Hindlimb muscle (tissue), 1 donor: ENCODE measurements around the gene PEX1. TPM values are rescaled to one million over a fixed set of nuclear protein-coding genes. Genes with fewer than 3 reads are reported as not detected.
A peak's percentile ranks its signal among the peaks of the same experiment; 100 is the strongest.
"Not testable (repeated sequence)": the region's sequence is repeated elsewhere in the genome, so short reads cannot be mapped to it uniquely, and the experiment has no call there.

ENCODE experiments used
- DNase-seq: peaks from one replicate; pipeline ENCODE4 v3.0.0-alpha.2; 2013
- polyA plus RNA-seq: library from polyadenylated mRNA; unstranded; fragments of 120-200 nt; gene quantifications from one replicate; pipeline ENCODE4 v1.2.1, GENCODE V29; 2013; ENCODE audit not compliant: insufficient read length

PEX1 gene
- polyA plus RNA-seq, 1 donor, result 25.4 TPM

GRCh38 chr7:92460109-92460508 is 68.2 kb downstream of the PEX1 start:
- DNase-seq, result no peak

DNA sequence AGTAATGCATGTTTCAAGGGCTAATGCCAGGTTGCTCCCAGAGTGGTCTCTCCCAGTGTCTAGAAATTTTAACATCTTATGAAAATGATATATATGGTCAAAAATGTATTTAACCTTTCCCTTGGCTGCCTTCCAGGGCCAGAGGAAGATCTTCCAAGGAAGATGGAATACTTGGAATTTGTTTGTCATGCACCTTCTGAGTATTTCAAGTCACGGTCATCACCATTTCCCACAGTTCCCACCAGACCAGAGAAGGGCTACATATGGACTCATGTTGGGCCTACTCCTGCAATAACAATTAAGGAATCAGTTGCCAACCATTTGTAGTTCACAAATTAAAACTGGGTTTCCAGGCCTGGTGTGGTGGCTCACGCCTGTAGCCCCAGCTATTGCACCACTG is 72.1 kb downstream of the PEX1 start:
- no peak for DNase-seq

GRCh38 chr7:92451645-92452044 is 76.7 kb downstream of the PEX1 start:
- no peak for DNase-seq

DNA sequence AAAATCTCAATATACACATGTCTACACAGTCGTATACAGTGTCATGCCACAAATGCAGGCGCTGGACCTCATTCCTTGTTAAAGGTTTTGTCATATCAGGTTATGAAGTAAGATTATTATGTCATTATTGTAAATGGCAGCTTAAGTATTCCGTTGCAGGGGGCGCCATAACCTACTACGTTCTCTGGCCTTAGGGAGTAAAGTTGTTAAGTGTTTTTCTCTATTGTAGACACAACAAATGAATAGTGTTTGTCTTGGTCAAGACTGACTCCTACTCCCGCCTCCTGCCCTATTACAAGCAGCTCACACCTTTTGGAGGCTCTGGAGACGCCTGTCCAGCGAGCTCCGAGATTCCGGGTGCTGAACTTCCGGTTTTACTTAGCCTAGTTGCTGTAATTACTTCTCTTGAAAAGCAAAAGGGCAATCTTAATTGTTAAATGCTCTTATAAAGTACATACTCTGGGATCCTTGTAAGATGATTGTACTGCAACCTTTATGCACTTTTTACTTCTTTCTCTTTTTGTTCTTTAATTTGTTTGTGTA is 80.0 kb downstream of the PEX1 start:
- peak; percentile 38 for DNase-seq

GRCh38 chr7:92447345-92448204 is 80.7 kb downstream of the PEX1 start, which contains the start of gene GATAD1:
GATAD1 (plus strand) TSS chr7:92447482; CDS start chr7:92447730, 248 bp downstream.
- peak; percentile 94 for DNase-seq

DNA sequence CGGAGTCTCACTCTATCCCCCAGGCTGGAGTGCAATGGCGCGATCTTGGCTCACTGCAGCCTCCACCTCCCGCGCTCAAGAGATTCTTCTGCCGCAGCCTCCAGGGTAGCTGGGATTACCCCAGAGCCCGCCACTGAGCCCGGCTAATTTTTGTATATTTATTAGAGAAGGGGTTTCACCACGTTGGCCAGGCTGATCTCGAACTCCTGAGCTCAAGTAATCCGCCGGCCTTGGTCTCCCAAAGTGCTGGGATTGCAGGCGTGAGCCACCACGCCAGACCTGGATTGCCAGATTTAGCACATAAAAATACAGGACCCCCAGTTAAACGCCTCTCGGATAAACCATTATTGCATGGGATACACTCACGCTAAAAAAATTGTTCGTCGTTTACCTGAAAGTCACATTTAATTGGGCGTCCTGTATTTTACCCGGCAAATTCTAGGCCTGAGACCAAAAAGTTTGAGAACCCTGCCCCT is 81.4 kb downstream of the PEX1 start:
- DNase-seq, result no peak

DNA sequence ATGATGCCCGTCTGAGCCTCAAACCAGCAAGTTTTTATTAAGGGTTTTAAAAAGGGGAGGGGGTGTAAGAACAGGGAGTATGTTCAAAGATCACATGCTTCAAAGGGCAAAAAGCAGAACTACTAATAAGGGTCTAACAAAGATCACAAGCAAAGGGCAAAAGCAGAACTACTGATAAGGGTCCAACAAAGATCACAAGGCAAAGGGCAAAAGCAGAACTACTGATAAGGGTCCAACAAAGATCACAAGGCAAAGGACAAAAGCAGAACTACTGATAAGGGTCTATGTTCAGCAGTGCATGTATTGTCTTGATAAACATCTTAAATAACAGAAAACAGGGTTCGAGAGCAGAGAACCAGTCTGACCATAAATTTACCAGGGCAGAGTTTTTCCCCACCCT is 85.6 kb downstream of the PEX1 start:
- DNase-seq, result not testable (repeated sequence)

- no peak for DNase-seq
Measured at GRCh38 chr7:92437956-92438491, 90.3 kb downstream of the PEX1 start.

Other genes starting within 250 kb of the PEX1 start
- gene GATAD1, start 81.0 kb downstream of the PEX1 start, polyA plus RNA-seq, result 27.9 TPM
- gene ERVW-1, start 50.6 kb downstream of the PEX1 start, polyA plus RNA-seq, result 1.8 TPM
- 13.1 TPM for gene RBM48, start 275 bp upstream of the PEX1 start, polyA plus RNA-seq
- gene FAM133B, start 61.9 kb upstream of the PEX1 start, polyA plus RNA-seq, result 28.1 TPM